K562 (cell line): ENCODE measurements around the gene RPLP2. TPM values are rescaled to one million over a fixed set of nuclear protein-coding genes. Genes with fewer than 3 reads are reported as not detected.

ENCODE experiments used
- ARID2 ChIP-seq: fragments of 450-650 bp; IDR thresholded peaks from 2 replicates; pipeline ENCODE4 v1.6.1; 2017; ENCODE audit warnings: antibody characterized with exemption, mild to moderate bottlenecking
- ETS2 ChIP-seq: IDR thresholded peaks from 2 replicates; pipeline ENCODE4 v1.6.1; 2016; ENCODE audit warnings: borderline replicate concordance, missing genetic modification characterization, mild to moderate bottlenecking, moderate library complexity, missing compliant biosample characterization; ENCODE audit not compliant: poor library complexity, severe bottlenecking
- HIVEP1 ChIP-seq: fragments of 250-450 bp; sonication (Bioruptor Pico); IDR thresholded peaks from 2 replicates; pipeline ENCODE4 v1.4.0; 2020; ENCODE audit warnings: mild to moderate bottlenecking
- HMGN3 ChIP-seq: IDR thresholded peaks from 2 replicates; pipeline ENCODE4 v1.6.1; 2011; ENCODE audit warnings: borderline replicate concordance, low read depth, mild to moderate bottlenecking, mixed read lengths, low read length; ENCODE audit not compliant: insufficient read length; ENCODE audit errors: extremely low read depth
- MCM5 ChIP-seq: fragments of 450-650 bp; IDR thresholded peaks from 2 replicates; pipeline ENCODE4 v1.6.1; 2016; ENCODE audit warnings: low read depth
- NCOA4 ChIP-seq: fragments of 450-650 bp; IDR thresholded peaks from 2 replicates; pipeline ENCODE4 v1.6.1; 2018; ENCODE audit warnings: mild to moderate bottlenecking; ENCODE audit not compliant: partially characterized antibody
- NONO ChIP-seq, 2 experiments: fragments of 200-400 bp in 1 of 2; fragments of 450-650 bp in 1 of 2; formaldehyde crosslinking in 1 of 2; IDR thresholded peaks; 2 replicates each; pipeline ENCODE4 v1.6.1; 2017; ENCODE audit warnings: low read depth in 2 of 2, mild to moderate bottlenecking in 2 of 2, moderate library complexity in 2 of 2, low read length in 1 of 2
- RAD51 ChIP-seq: fragments of 450-650 bp; IDR thresholded peaks from 2 replicates; pipeline ENCODE4 v1.7.1; 2016; ENCODE audit warnings: low read depth, mild to moderate bottlenecking, borderline replicate concordance
- ZKSCAN8 ChIP-seq: fragments of 200-800 bp; sonication (Bioruptor generic); IDR thresholded peaks from 2 replicates; pipeline ENCODE4 v1.6.1; 2016; ENCODE audit warnings: missing genetic modification characterization, missing compliant biosample characterization
- polyA plus RNA-seq, 8 experiments: library from polyadenylated mRNA; depleted of rRNA in 4 of 8; stranded (reverse) in 5 of 8; unstranded in 3 of 8; fragments of >200 nt; fragmentation: Nextera tagmentation in 2 of 8; fragmentation: Illumina TruSeq in 1 of 8; extraction: Ambion mirVana in 2 of 8; extraction: Trizol in 1 of 8; gene quantifications; 2 replicates each; pipeline versions ENCODE4 v1.2.1 to v1.2.3, GENCODE V29; 2011 to 2014; ENCODE audit warnings: inconsistent platforms in 1 of 8, missing spikeins in 1 of 8
- total RNA-seq, 7 experiments: library from RNA; depleted of rRNA in 6 of 7; stranded (reverse); fragments of >200 nt in 6 of 7; fragmentation: Illumina TruSeq in 2 of 7; extraction: Trizol in 2 of 7; gene quantifications; 2 replicates each; pipeline versions ENCODE4 v1.2.1 to v1.2.3, GENCODE V29; 2011 to 2021; ENCODE audit warnings: low replicate concordance in 1 of 7
- TF ChIP-seq, protein P1 (sequence below): fragments of 450-650 bp; formaldehyde crosslinking; IDR thresholded peaks from 2 replicates; pipeline ENCODE4 v1.4.0; 2020; ENCODE audit warnings: mild to moderate bottlenecking, moderate library complexity
- TF ChIP-seq, protein P2 (sequence below): fragments of 450-650 bp; conservative IDR thresholded peaks from 2 replicates; pipeline ENCODE4 v1.6.1; 2016; ENCODE audit warnings: missing genetic modification characterization, low read depth, mild to moderate bottlenecking, missing compliant biosample characterization, moderate library complexity
- TF ChIP-seq, protein P3 (sequence below): IDR thresholded peaks from 2 replicates; pipeline ENCODE4 v1.6.1; 2011; ENCODE audit warnings: borderline replicate concordance, low read depth, mild to moderate bottlenecking, moderate library complexity, low read length; ENCODE audit not compliant: insufficient read depth, poor library complexity, severe bottlenecking
- TF ChIP-seq, protein P4 (sequence below), 3 experiments: fragments of 200-800 bp in 1 of 3; sonication (Bioruptor generic) in 1 of 3; sonication (generic) in 1 of 3; formaldehyde crosslinking in 1 of 3; IDR thresholded peaks; 2 replicates each; pipeline versions ENCODE4 v1.6.1 to v1.8.0; 2016 to 2022; ENCODE audit warnings: mild to moderate bottlenecking in 2 of 3, missing compliant biosample characterization in 2 of 3, missing genetic modification characterization in 2 of 3, missing genetic modification reagents in 1 of 3
- TF ChIP-seq, protein P5 (sequence below): fragments of 250-450 bp; sonication (Bioruptor Pico); IDR thresholded peaks from 2 replicates; pipeline ENCODE4 v1.9.0; 2021; ENCODE audit warnings: mild to moderate bottlenecking
- TF ChIP-seq, protein P6 (sequence below): fragments of 250-450 bp; sonication (Bioruptor Pico); IDR thresholded peaks from 2 replicates; pipeline ENCODE4 v1.8.0; 2021; ENCODE audit warnings: moderate library complexity, mild to moderate bottlenecking, inconsistent platforms

RPLP2 gene
- total and polyA plus RNA-seq, 9 of the 15 experiments (the other 6 are each of a cell fraction or from before 2014, with no cell fraction given) = 528 to 3,807 (median 1,633) TPM

DNA sequence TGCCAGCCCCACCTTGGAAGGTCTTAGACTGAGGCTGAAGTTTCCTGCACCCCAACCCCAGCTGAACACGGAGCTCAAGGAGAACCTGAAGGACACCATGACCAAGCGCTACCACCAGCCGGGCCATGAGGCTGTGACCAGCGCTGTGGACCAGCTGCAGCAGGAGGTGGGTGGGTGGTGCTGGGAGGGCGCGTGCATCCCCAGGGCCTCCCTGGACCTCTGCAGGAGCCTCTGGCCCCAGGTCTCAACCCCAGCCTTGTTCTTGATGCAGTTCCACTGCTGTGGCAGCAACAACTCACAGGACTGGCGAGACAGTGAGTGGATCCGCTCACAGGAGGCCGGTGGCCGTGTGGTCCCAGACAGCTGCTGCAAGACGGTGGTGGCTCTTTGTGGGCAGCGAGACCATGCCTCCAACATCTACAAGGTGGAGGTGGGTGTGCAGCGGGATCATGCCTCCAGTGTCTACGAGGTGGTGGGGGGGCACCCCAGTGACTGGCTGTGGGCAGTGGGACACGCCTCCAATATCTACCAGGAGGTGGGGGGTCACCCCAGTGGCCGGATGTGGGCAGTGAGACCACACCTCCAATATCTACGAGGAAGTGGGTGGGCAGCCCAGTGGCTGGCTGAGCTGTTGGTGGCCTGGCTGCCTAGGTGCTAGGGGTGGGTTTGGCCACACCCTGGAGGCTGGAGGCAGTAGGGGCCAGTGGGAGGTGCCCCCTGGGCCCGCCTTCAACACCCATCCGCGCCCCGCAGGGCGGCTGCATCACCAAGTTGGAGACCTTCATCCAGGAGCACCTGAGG is 27.6 kb downstream of the RPLP2 start (continued):
- TF ChIP-seq ZKSCAN8 (CRISPR knock-in tag) = no peak
- peak; percentile 36 for TF ChIP-seq HMGN3
- no peak for TF ChIP-seq ETS2
- TF ChIP-seq HIVEP1 (CRISPR knock-in tag) = no peak
- TF ChIP-seq, protein P1, sequence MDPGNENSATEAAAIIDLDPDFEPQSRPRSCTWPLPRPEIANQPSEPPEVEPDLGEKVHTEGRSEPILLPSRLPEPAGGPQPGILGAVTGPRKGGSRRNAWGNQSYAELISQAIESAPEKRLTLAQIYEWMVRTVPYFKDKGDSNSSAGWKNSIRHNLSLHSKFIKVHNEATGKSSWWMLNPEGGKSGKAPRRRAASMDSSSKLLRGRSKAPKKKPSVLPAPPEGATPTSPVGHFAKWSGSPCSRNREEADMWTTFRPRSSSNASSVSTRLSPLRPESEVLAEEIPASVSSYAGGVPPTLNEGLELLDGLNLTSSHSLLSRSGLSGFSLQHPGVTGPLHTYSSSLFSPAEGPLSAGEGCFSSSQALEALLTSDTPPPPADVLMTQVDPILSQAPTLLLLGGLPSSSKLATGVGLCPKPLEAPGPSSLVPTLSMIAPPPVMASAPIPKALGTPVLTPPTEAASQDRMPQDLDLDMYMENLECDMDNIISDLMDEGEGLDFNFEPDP (CRISPR knock-in tag) = no peak
- TF ChIP-seq, protein P2, sequence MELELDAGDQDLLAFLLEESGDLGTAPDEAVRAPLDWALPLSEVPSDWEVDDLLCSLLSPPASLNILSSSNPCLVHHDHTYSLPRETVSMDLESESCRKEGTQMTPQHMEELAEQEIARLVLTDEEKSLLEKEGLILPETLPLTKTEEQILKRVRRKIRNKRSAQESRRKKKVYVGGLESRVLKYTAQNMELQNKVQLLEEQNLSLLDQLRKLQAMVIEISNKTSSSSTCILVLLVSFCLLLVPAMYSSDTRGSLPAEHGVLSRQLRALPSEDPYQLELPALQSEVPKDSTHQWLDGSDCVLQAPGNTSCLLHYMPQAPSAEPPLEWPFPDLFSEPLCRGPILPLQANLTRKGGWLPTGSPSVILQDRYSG (tag) = no peak
- TF ChIP-seq ARID2 = no peak
- TF ChIP-seq NONO (IDR thresholded peaks at IDR 0.05; ENCODE audit: low read depth in 2 of 2, low read length in 1 of 2) = no peak
- TF ChIP-seq NCOA4 = no peak
- TF ChIP-seq, protein P3, sequence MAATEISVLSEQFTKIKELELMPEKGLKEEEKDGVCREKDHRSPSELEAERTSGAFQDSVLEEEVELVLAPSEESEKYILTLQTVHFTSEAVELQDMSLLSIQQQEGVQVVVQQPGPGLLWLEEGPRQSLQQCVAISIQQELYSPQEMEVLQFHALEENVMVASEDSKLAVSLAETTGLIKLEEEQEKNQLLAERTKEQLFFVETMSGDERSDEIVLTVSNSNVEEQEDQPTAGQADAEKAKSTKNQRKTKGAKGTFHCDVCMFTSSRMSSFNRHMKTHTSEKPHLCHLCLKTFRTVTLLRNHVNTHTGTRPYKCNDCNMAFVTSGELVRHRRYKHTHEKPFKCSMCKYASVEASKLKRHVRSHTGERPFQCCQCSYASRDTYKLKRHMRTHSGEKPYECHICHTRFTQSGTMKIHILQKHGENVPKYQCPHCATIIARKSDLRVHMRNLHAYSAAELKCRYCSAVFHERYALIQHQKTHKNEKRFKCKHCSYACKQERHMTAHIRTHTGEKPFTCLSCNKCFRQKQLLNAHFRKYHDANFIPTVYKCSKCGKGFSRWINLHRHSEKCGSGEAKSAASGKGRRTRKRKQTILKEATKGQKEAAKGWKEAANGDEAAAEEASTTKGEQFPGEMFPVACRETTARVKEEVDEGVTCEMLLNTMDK = no peak
- TF ChIP-seq, protein P4, sequence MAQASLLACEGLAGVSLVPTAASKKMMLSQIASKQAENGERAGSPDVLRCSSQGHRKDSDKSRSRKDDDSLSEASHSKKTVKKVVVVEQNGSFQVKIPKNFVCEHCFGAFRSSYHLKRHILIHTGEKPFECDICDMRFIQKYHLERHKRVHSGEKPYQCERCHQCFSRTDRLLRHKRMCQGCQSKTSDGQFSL (CRISPR knock-in tag; IDR thresholded peaks at IDR 0.05) = peak; percentile 97
- TF ChIP-seq, protein P4 (tag; IDR thresholded peaks at IDR 0.05) = 0 out of 4 replicates have a peak, but pooled peaks of 1 of the 2 experiments have one; percentile 24
- TF ChIP-seq, protein P5, sequence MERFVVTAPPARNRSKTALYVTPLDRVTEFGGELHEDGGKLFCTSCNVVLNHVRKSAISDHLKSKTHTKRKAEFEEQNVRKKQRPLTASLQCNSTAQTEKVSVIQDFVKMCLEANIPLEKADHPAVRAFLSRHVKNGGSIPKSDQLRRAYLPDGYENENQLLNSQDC (CRISPR knock-in tag) = no peak
- TF ChIP-seq, protein P6, sequence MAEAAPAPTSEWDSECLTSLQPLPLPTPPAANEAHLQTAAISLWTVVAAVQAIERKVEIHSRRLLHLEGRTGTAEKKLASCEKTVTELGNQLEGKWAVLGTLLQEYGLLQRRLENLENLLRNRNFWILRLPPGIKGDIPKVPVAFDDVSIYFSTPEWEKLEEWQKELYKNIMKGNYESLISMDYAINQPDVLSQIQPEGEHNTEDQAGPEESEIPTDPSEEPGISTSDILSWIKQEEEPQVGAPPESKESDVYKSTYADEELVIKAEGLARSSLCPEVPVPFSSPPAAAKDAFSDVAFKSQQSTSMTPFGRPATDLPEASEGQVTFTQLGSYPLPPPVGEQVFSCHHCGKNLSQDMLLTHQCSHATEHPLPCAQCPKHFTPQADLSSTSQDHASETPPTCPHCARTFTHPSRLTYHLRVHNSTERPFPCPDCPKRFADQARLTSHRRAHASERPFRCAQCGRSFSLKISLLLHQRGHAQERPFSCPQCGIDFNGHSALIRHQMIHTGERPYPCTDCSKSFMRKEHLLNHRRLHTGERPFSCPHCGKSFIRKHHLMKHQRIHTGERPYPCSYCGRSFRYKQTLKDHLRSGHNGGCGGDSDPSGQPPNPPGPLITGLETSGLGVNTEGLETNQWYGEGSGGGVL (CRISPR knock-in tag) = no peak
- no peak for TF ChIP-seq RAD51
- TF ChIP-seq MCM5 = no peak
